NCI-H510A (cell line): Measurements from ENCODE around the gene SPP1.
A peak's percentile ranks its signal among the peaks of the same experiment; 100 is the strongest.
"Not testable (repeated sequence)": the region's sequence is repeated elsewhere in the genome, so short reads cannot be mapped to it uniquely, and the experiment has no call there.

Experiments used
- DNase-seq: peaks from one replicate; lab custom pipeline; 2025; lab: John Stamatoyannopoulos, UW

Gene SPP1

GRCh38 chr4:87975466-87975865 lies at the start of gene SPP1:
Gene SPP1, plus strand, starts transcription at chr4:87975714. Its CDS starts 1,182 bp downstream, at chr4:87976896.
- DNase-seq: peak; percentile 4

- DNase-seq: no peak
Measured at GRCh38 chr4:87926554-87927098, 48.9 kb upstream of the SPP1 start.

- DNase-seq: no peak
Measured at GRCh38 chr4:87930629-87931028, 44.9 kb upstream of the SPP1 start.

- DNase-seq: no peak
Measured at GRCh38 chr4:87931932-87932331, 43.6 kb upstream of the SPP1 start.

GRCh38 chr4:87932718-87933141 lies 42.8 kb upstream of the SPP1 start:
- no peak for DNase-seq

- DNase-seq: no peak
Measured at GRCh38 chr4:87933337-87933736, 42.2 kb upstream of the SPP1 start.

- no peak for DNase-seq
Measured at GRCh38 chr4:87934157-87934704, 41.3 kb upstream of the SPP1 start.

GRCh38 chr4:87934973-87935372 lies 40.5 kb upstream of the SPP1 start:
- DNase-seq: no peak

GRCh38 chr4:87935954-87936353 lies 39.6 kb upstream of the SPP1 start:
- not testable (repeated sequence) for DNase-seq

GRCh38 chr4:87937523-87937922 lies 38.0 kb upstream of the SPP1 start:
- DNase-seq: no peak

- no peak for DNase-seq
Measured at GRCh38 chr4:87938746-87939145, 36.8 kb upstream of the SPP1 start.

GRCh38 chr4:87939978-87940690 lies 35.4 kb upstream of the SPP1 start:
- DNase-seq: no peak

- not testable (repeated sequence) for DNase-seq
Measured at GRCh38 chr4:87940809-87941208, 34.7 kb upstream of the SPP1 start.

GRCh38 chr4:87941537-87942392 lies 33.7 kb upstream of the SPP1 start:
- no peak for DNase-seq

GRCh38 chr4:87943660-87944149 lies 31.8 kb upstream of the SPP1 start:
- DNase-seq: no peak

- DNase-seq: no peak
Measured at GRCh38 chr4:87944967-87945366, 30.5 kb upstream of the SPP1 start.

GRCh38 chr4:87946766-87947165 lies 28.7 kb upstream of the SPP1 start:
- no peak for DNase-seq

- no peak for DNase-seq
Measured at GRCh38 chr4:87947381-87948160, 27.9 kb upstream of the SPP1 start.

GRCh38 chr4:87949961-87950360 lies 25.6 kb upstream of the SPP1 start:
- DNase-seq: no peak

- no peak for DNase-seq
Measured at GRCh38 chr4:87950493-87950892, 25.0 kb upstream of the SPP1 start.

- DNase-seq: no peak
Measured at GRCh38 chr4:87950936-87951511, 24.5 kb upstream of the SPP1 start.
